ENCODE results near the gene ARHGAP19.

Gene ARHGAP19

DNA sequence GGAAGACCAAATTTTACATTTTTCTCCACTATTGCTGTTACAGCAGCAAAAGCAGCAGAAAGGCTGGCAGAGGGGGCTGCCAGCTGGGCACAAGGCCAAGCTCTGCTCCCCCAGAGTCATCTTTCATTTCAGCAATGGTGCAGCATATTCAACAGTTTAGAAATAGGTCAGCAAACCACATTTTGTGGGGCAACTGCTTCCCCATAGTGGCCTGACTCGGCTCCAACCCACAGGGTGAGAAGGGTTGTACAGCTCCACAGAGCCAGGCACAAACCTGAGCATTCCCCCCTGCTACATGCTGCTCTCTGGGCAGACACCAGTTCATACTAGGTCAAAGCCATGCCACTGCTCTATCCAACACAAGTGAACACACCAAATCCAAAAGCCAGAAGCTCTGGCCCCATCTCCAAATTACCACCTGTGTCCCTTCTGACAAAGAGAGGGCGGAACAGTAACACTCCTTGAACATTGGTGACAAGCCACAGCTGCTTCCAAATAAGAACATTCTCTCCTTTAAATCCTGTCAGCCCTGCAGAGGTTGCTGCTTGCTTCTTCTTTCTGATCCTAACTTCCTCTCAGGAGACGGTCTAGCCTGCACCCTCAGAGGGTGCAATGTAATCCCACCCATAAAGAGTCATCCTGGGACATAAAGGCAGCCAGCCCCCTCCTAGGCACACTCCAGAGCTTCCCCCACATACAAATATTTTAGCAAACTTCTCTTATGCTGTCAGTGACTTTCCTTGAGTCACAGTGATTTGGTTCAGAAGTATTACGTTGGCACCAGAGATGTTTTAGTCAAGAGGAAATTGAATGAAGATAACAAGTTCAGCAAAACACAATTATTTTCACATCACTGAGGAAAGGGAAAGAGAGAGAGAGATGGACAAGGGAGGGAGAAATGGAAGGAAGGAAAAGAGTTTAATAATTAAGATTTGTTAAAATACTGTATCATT, 67.7 kb downstream of the ARHGAP19 start:
- Mint-ChIP-seq H3K27me3 (no peaks in the 10 kb centered on the region), H3K36me3 (ENCODE audit: insufficient read depth) (peaks cover 7% of the 10 kb centered on the region), H3K4me3 (no peak overlapping the region), H3K4me1 (ENCODE audit: low read depth in 2 of 2) (peaks cover 0 to 8% of the 10 kb centered on the region in 2 donors), H3K27ac (peak overlapping the region in 1 of 2 donors; percentile 4), H3K9me3 (no peaks in the 10 kb centered on the region)
- no peak for DNase-seq
- ATAC-seq (replicated peaks), result no peak

DNA sequence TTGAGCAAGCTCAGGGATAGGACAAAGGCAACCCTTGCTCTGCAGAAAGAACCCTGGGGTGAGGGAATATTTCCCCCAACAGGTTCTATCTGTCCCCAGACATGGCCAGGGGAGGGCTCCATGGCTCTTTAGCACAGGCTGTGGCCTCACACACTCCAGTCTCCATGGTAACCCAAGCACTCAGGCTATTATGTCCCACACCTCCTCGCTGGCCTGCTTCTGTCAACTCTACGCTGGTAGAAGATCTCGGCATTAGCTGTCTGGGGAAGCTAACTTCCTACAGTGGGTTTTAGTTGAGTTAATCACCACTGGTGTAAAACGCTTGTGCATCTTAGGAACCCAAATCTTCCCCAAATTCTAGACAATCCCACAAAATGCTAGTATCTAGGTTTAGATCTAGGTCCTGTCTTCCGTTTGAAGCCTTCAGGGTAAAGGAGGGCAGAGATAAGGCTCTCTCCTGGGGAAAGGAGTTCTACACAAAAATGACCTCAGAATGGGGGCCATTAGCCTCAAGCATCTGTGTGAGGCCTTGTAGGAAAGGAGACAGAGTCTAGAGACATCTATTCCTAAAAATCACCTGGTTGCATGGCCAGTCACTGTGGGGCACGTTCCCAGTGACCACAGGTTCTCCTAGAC, 70.0 kb downstream of the ARHGAP19 start:
- Mint-ChIP-seq H3K9me3 (no peaks in the 10 kb centered on the region), H3K4me1 (ENCODE audit: low read depth in 2 of 2) (peaks cover 0 to 11% of the 10 kb centered on the region in 2 donors), H3K27ac (no peak overlapping the region), H3K27me3 (no peaks in the 10 kb centered on the region), H3K36me3 (ENCODE audit: insufficient read depth) (peaks cover 8% of the 10 kb centered on the region), H3K4me3 (no peak overlapping the region)
- DNase-seq, result no peak
- no peak for ATAC-seq (replicated peaks)

DNA sequence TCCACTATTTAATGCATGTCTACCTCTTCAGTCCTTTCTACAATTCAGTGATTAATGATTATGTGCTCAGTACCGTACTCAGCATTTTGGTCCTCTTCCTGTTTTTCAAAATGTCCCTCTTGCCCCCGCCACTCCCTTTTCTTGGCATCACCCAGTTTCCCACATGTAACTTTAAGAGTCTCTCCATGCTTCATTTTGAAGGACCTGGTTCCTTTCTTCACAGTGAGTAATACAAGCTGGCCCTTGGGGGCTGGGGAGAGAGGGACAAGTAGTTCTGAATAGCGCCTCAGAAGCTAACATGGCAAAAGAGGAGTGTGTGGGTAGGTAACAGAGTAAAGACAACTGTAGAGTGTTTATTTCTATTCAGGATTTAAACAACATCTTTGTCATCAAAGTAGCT, 72.1 kb downstream of the ARHGAP19 start:
- H3K36me3 Mint-ChIP-seq (ENCODE audit: insufficient read depth), result peaks cover 8% of the 10 kb centered on the region
- peaks cover 0 to 13% of the 10 kb centered on the region in 2 donors for H3K4me1 Mint-ChIP-seq (ENCODE audit: low read depth in 2 of 2)
- no peak for ATAC-seq (replicated peaks)
- no peak overlapping the region for H3K4me3 Mint-ChIP-seq
- no peaks in the 10 kb centered on the region for H3K27me3 Mint-ChIP-seq
- H3K9me3 Mint-ChIP-seq, result no peaks in the 10 kb centered on the region
- no peak overlapping the region for H3K27ac Mint-ChIP-seq
- DNase-seq, result no peak

DNA sequence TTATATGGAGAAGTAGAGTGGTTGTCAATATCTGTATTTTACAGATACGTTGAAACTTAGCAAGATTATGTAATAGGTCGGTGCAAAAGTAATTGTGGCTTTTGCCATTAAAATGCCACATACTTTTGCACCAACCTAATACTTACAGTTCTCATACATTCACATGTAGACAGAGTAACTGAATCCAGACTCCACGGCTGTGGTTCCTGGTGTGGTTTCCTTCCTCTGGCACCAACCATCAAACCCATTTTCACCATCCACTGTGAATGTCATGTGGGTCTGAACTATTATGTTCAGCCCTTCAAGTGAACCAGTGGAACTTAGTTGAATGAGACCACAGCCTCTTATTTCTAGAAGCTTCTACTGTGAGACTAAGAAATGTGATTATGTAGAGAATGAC, 75.1 kb downstream of the ARHGAP19 start:
- H3K9me3 Mint-ChIP-seq, result no peaks in the 10 kb centered on the region
- DNase-seq, result no peak
- ATAC-seq (replicated peaks), result no peak
- no peak overlapping the region for H3K4me3 Mint-ChIP-seq
- peak overlapping the region; percentile 42 to 49 for H3K27ac Mint-ChIP-seq
- peaks cover 0 to 4% of the 10 kb centered on the region in 2 donors for H3K4me1 Mint-ChIP-seq (ENCODE audit: low read depth in 2 of 2)
- H3K27me3 Mint-ChIP-seq, result no peaks in the 10 kb centered on the region
- H3K36me3 Mint-ChIP-seq (ENCODE audit: insufficient read depth), result peaks cover 5% of the 10 kb centered on the region

DNA sequence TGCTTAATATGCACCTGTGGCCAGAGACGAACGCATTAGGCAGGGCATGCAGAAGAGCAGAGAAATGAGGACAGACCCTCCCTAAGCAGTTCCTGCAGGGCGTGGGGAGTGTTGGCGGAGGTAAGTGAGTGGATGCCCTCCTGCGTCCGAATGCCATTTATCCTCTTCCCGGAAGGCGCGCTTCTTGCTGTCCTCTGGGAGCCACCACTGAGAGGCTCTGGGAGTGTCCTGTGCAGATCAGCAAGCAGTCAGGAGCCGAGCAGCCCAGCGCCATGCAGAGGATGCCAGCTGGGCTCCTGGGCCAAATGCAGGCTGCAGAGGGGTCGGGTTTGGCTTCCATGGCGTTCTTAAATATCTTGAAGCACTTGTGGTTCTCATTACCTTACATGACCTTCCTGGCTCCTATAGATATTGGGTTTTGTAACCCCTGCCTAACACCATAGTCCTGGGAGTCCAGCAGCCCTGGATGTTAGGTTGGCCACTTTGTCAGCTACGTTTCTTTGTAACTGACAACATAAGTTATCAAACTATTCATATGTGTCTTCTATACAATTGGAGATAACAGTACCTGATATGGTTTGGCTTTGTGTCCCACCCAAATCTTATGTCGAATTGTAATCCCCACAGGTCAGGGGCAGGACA, 76.7 kb downstream of the ARHGAP19 start:
- ATAC-seq (replicated peaks) (no peak), DNase-seq (no peak)
- no peak overlapping the region for H3K4me3 Mint-ChIP-seq
- H3K4me1 Mint-ChIP-seq (ENCODE audit: low read depth in 2 of 2), result peaks cover 0 to 4% of the 10 kb centered on the region in 2 donors
- H3K36me3 Mint-ChIP-seq (ENCODE audit: insufficient read depth), result peaks cover 5% of the 10 kb centered on the region
- no peaks in the 10 kb centered on the region for H3K27me3 Mint-ChIP-seq
- H3K27ac Mint-ChIP-seq, result no peak overlapping the region
- no peaks in the 10 kb centered on the region for H3K9me3 Mint-ChIP-seq

DNA sequence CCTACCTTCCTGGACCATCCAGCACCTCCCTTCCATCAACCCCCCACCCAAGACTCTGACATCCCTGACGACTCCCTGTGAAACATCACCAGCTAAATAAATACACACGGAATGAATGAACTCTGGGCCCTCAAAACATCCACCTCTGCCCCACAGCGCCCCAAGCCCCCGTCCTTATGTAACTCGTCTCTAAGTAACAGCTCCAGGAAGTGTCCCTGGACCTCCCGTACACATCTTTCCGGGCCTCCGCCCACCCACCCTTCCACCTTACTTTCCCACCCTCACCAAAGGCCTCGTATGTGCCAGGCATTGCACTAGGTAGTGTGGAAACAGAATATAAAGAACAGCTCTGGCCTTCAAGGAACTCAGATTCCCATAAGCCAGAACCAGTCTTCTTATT, 79.0 kb downstream of the ARHGAP19 start:
- H3K4me3 Mint-ChIP-seq, result no peak overlapping the region
- DNase-seq (no peak), ATAC-seq (replicated peaks) (no peak)
- H3K27me3 Mint-ChIP-seq, result no peaks in the 10 kb centered on the region
- no peaks in the 10 kb centered on the region for H3K9me3 Mint-ChIP-seq
- H3K36me3 Mint-ChIP-seq (ENCODE audit: insufficient read depth), result no peaks in the 10 kb centered on the region
- H3K4me1 Mint-ChIP-seq (ENCODE audit: low read depth in 2 of 2), result peaks cover 0 to 2% of the 10 kb centered on the region in 2 donors
- H3K27ac Mint-ChIP-seq, result no peak overlapping the region

DNA sequence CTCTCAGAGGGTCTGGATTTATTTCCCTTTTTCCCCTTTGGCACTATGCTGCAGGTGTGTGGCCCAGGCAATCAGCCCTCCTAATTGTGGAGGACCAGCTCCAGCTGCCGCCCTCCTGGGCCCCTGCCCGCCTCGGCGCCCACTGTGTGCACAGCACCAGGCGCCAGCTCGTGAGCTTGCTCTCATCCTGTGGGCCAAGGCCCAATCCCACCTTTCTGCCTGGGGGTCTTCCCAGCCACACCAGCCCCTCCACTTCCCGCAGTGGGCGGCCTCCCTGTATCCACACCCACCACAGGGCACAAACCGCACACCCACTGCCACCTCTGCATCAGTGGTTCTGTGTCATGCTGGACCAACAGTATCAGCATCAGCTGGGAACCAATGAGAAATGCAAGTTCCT, 81.2 kb downstream of the ARHGAP19 start:
- Mint-ChIP-seq H3K27ac (no peak overlapping the region), H3K27me3 (no peaks in the 10 kb centered on the region), H3K36me3 (ENCODE audit: insufficient read depth) (no peaks in the 10 kb centered on the region), H3K4me1 (ENCODE audit: low read depth in 2 of 2) (no peaks in the 10 kb centered on the region), H3K4me3 (no peak overlapping the region), H3K9me3 (no peaks in the 10 kb centered on the region)
- ATAC-seq (replicated peaks) (no peak), DNase-seq (no peak)

DNA sequence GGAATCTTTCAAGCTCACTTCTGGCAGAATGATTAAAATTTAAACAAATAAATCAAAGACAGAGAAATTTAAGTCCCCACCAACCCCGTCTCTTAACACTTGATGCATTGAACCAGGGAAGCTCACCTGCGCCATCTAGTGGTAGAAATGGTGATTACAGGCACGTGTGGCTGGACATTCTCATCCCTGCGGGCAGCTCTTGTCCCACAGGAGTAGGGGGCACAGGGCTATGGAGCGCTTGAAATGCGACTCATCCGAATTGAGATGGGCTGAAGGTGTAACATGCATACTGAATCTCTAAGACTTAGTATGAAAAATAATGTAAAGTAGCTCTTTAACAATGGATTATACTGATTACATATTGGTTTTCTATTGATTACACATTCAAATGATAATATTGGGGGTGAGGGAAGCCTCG, 81.9 kb downstream of the ARHGAP19 start:
- Mint-ChIP-seq H3K4me1 (ENCODE audit: low read depth in 2 of 2) (no peaks in the 10 kb centered on the region), H3K9me3 (no peaks in the 10 kb centered on the region), H3K36me3 (ENCODE audit: insufficient read depth) (no peaks in the 10 kb centered on the region), H3K27me3 (no peaks in the 10 kb centered on the region), H3K27ac (no peak overlapping the region), H3K4me3 (no peak overlapping the region)
- DNase-seq, result peak; percentile 68 to 75 (median 68)
- ATAC-seq (replicated peaks), result peak; percentile 53

DNA sequence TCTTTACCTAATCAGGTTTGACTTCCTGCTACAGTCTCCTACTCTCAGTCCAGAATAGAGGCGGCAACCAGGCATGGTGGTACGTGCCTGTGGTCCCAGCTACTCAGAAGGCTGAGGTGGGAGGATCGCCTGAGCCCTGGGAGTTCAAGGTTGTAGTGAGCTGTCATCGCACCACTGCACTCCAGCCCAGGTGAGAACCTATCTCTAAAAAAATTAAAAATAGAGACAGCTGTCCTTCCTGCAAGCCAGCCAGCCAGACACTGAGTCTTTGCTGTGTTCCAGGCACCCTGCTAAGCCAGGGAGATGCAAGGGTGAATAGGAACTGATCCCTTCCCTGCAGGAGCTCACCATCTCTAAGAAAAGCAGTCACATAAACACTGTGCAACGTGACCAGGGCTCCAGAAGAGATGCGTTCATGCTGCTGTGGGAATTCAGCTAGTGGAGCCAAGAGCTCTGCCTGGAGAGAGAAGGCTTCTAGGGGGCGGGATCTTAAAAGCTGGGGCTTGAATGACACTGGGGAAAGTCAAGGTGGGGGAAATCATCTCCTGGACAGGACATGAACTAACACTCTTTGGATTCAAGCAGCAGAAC, 84.6 kb downstream of the ARHGAP19 start:
- no peak overlapping the region for H3K4me3 Mint-ChIP-seq
- H3K9me3 Mint-ChIP-seq, result no peaks in the 10 kb centered on the region
- no peak overlapping the region for H3K27ac Mint-ChIP-seq
- H3K4me1 Mint-ChIP-seq (ENCODE audit: low read depth in 2 of 2), result no peaks in the 10 kb centered on the region
- H3K36me3 Mint-ChIP-seq (ENCODE audit: insufficient read depth), result peaks cover under 1% of the 10 kb centered on the region
- DNase-seq, result no peak
- H3K27me3 Mint-ChIP-seq, result no peaks in the 10 kb centered on the region
- ATAC-seq (replicated peaks), result no peak

DNA sequence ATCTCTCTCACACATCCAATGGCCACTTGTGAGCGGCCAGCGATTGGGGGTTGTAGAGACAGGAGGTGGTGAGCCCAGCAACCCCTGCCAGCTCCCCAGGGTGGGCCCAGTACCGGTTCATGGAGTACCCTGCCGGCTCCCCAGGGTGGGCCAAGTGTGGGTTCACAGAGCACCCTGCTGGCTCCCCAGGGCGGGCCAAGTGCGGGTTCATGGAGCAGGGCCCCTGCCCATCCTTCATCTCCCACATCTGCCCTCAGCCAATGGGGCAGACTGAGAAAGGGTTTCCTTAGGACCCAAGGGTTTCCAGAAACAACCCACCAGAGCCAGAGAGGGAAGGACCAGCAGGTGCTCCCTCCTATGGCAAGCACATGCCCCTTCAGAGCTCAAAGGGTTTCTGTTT, 85.3 kb downstream of the ARHGAP19 start:
- Mint-ChIP-seq H3K36me3 (ENCODE audit: insufficient read depth) (peaks cover 4% of the 10 kb centered on the region), H3K4me3 (no peak overlapping the region), H3K9me3 (no peaks in the 10 kb centered on the region), H3K27ac (no peak overlapping the region), H3K4me1 (ENCODE audit: low read depth in 2 of 2) (no peaks in the 10 kb centered on the region), H3K27me3 (no peaks in the 10 kb centered on the region)
- DNase-seq (no peak), ATAC-seq (replicated peaks) (no peak)

DNA sequence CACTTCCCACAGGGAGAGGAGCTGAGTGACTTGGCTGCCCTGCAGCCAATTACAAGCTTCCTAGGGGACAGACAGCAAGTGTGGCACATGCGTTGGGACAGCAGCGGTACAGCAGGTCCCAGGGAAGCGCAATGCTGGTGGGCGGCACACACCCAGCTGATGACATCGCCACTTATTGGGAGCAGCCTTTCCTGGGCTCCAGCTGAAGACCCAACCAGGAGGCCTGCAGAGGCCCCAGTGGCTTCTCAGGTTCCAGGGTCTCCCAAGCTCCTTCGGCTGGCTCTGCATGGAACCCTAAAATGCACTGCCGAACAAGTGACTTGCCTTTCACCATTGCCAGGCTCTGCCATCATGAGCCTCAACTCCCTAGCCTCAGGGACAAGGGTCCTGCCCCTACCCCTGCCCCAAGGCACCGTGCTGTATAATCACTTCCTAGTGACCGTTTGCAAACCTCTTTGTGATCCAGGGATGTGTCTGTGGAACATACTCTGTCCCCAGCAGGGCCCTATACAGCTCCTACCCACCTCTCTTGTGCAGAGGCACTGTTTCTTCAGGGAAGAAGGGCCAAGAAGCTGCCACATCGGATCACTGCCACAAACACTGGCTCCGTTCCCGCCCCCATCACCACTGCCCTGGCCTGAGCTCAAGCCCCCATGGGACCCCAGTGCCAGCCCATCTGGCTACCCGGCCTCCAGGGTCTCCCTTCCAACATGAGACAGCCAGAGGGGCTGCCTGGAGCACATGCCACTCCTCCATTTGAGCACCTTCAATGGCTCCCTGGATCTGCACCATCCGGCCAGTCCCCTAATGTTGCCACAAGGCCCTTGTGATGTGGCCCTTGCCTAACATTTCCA, 87.4 kb downstream of the ARHGAP19 start:
- no peak for DNase-seq
- ATAC-seq (replicated peaks), result no peak
- Mint-ChIP-seq H3K9me3 (no peaks in the 10 kb centered on the region), H3K36me3 (ENCODE audit: insufficient read depth) (peaks cover 4% of the 10 kb centered on the region), H3K4me3 (no peak overlapping the region), H3K4me1 (ENCODE audit: low read depth in 2 of 2) (peaks cover 0 to 4% of the 10 kb centered on the region in 2 donors), H3K27ac (no peak overlapping the region), H3K27me3 (no peaks in the 10 kb centered on the region)

DNA sequence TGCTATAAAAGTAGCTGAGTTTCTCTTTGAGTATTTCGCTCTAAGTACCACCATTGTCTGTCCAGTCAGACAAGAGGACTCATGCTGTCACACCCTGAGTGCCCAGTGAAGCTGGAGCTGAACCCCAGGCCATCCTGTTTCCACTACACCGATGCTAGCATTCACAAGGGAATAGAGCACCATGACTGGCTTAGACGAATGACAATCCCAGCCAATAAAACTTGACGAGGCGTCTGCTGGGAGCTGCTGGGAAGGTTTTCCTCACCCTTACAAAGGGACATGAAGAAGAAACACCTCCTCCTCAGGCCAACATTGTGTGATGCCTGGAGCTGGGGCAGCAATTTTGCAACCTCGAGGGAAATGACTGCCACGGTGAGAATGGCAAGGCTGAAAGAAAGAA, 89.2 kb downstream of the ARHGAP19 start:
- no peak for ATAC-seq (replicated peaks)
- H3K36me3 Mint-ChIP-seq (ENCODE audit: insufficient read depth), result peaks cover 4% of the 10 kb centered on the region
- no peak overlapping the region for H3K4me3 Mint-ChIP-seq
- peaks cover 0 to 7% of the 10 kb centered on the region in 2 donors for H3K4me1 Mint-ChIP-seq (ENCODE audit: low read depth in 2 of 2)
- H3K9me3 Mint-ChIP-seq, result no peaks in the 10 kb centered on the region
- no peak for DNase-seq
- H3K27ac Mint-ChIP-seq, result no peak overlapping the region
- H3K27me3 Mint-ChIP-seq, result no peaks in the 10 kb centered on the region

DNA sequence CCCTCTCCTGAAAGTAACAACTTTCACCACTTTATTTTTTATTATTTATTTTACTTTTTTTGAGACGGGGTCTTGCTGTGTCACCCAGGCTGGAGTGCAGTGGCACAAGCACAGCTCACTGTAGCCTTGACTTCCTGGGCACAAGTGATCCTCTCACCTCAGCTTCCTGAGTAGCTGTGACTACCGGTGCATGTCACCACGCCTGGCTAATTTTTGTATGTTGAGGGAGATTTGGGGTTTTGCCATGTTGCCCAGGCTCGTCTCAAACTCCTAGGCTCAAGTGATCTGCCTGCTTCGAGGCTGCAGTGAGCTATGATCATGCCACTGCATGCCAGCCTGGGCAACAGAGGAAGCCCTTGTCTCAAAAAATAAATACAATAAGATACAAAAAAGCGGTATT, 91.8 kb downstream of the ARHGAP19 start:
- Mint-ChIP-seq H3K9me3 (no peaks in the 10 kb centered on the region), H3K27ac (no peak overlapping the region)

More for the DNA sequence above, 91.8 kb downstream of the ARHGAP19 start:
- H3K36me3 Mint-ChIP-seq (ENCODE audit: insufficient read depth), result peaks cover 4% of the 10 kb centered on the region
- ATAC-seq (replicated peaks) (no peak), DNase-seq (no peak)
- H3K4me3 Mint-ChIP-seq, result no peak overlapping the region
- H3K4me1 Mint-ChIP-seq (ENCODE audit: low read depth in 2 of 2), result peaks cover 7 to 9% of the 10 kb centered on the region in 2 donors
- no peaks in the 10 kb centered on the region for H3K27me3 Mint-ChIP-seq

Measured in effector memory CD8-positive, alpha-beta T cell (primary cell).